ENCODE data around the gene CACHD1.

GRCh38 chr1:64536836-64537490 is 67.0 kb downstream of the CACHD1 start:
- TF ChIP-seq CTCF (IDR thresholded peaks at IDR 0.05; ENCODE audit: insufficient read depth, low read length, poor library complexity, severe bottlenecking) (no peak), EZH2phosphoT487 (conservative IDR thresholded peaks at IDR 0.05; ENCODE audit: low read length) (no peak)

Data from SU-DHL-6 (cell line).